Loucy (cell line): ENCODE results near the gene LRRC14B.

Experiments used
- CTCF ChIP-seq: fragments of 200-600 bp; sonication (generic); conservative IDR thresholded peaks from 2 replicates; pipeline ENCODE4 v1.5.1; 2014; ENCODE audit warnings: mild to moderate bottlenecking, antibody characterized with exemption, low read length
- EZH2phosphoT487 ChIP-seq: fragments of 200-600 bp; IDR thresholded peaks from 2 replicates; pipeline ENCODE4 v1.6.1; 2018; ENCODE audit warnings: antibody characterized with exemption, mild to moderate bottlenecking, moderate library complexity, borderline replicate concordance

GRCh38 chr5:201672-202071 is 10.4 kb downstream of the LRRC14B start:
- TF ChIP-seq CTCF (no peak), EZH2phosphoT487 (no peak)
